SU-DHL-6 (cell line): Measurements from ENCODE around the gene ADAMTS15.

ENCODE experiments used
- EZH2phosphoT487 ChIP-seq: fragments of 200-600 bp; sonication (generic), shearing (Covaris generic); conservative IDR thresholded peaks from 2 replicates; pipeline ENCODE4 v1.6.1; 2018; ENCODE audit warnings: mild to moderate bottlenecking, antibody characterized with exemption, low read length, moderate library complexity, mixed read lengths
- TF ChIP-seq, protein P1 (sequence below): fragments of 200-600 bp; sonication (generic); IDR thresholded peaks from one replicate; pipeline ENCODE4 v1.5.1; 2017; ENCODE audit warnings: antibody characterized with exemption, mild to moderate bottlenecking, low read length, moderate library complexity; ENCODE audit not compliant: insufficient read depth, poor library complexity, severe bottlenecking

DNA sequence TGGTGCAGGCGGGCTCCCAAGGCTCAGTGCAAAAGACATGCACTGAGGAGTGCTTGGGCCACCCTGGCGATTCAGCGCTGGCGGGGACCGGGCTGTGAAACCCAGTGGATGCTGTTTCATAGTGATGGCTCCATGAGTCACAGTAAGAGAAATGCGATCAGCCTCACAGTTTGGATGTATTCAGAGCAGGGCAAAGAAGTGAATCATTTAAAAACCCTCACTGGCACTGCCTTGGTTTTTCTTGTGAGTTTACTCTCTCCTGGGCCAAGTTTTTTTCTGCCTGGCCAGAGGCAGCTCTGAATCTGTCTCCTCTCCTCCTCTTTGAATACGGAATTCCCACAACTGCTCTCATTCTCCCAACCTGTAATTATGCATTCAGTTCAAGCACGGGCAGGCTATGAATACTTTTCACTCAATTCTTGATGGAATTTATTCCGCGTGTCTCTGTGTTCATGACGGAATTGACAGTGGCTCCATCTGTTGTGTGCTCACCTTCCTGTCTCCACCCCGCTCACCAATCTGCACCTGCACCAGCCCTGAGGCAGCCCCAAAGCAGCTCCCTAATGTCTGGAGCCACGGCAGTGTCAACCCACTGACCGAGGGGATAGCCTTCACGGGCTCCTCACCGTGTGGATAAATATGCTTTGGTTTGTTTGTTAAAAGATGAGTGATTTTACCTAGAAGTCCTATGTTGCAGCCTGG, 34.9 kb upstream of the ADAMTS15 start:
- TF ChIP-seq, protein P1, sequence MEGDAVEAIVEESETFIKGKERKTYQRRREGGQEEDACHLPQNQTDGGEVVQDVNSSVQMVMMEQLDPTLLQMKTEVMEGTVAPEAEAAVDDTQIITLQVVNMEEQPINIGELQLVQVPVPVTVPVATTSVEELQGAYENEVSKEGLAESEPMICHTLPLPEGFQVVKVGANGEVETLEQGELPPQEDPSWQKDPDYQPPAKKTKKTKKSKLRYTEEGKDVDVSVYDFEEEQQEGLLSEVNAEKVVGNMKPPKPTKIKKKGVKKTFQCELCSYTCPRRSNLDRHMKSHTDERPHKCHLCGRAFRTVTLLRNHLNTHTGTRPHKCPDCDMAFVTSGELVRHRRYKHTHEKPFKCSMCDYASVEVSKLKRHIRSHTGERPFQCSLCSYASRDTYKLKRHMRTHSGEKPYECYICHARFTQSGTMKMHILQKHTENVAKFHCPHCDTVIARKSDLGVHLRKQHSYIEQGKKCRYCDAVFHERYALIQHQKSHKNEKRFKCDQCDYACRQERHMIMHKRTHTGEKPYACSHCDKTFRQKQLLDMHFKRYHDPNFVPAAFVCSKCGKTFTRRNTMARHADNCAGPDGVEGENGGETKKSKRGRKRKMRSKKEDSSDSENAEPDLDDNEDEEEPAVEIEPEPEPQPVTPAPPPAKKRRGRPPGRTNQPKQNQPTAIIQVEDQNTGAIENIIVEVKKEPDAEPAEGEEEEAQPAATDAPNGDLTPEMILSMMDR, result no peak
- TF ChIP-seq EZH2phosphoT487, result no peak
